HG02884 (cell line): ENCODE results near the gene BPIFB3.

ENCODE experiments used
- ATAC-seq: cut with Tn5 transposase; IDR thresholded peaks from one replicate; pipeline ENCODE4 v1.9.1; 2021; ENCODE audit warnings: mild to moderate bottlenecking, moderate library complexity; ENCODE audit not compliant: unreplicated experiment

Gene BPIFB3

DNA sequence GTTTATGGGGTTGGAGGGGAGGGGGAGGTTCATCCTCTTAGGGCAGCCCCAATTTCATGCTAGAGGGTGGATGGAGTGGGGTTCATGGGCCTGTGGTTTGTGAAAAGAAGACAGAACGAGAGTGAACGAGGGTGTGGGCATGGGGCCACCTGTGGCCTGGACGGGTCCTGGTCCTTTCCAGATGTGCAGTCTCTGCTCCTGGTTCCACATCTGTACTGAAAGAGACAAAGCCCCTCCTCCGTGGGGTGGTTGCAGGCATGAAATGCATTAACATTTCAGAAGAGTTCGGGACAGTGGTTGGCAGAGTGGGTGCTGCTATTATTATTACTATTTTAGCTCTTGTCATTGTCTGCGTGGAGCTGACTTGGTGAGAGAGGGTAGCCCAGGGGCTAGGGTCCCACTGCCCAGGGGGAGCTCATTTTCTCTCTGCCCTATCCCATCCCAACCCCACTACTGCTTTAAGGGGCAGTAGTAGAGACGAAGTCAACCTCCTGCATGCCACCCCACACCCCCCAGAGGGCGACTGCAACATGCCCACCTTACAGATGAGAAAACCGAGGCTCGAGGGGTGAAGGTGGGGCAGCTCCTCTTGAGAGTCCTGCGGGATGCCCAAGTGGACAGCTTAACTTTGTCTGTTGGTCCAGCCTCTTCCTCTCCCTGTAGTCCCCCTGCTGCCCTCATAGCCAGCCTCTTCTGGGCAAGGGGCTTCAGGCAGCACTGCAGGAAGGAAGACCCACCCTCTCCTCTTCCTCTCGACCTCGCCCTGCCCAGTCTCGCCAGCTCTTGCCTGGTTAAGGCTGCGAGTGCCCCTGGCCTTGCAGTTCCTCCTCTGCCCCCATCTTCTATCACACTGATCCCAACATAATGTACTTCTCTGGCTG is 37.8 kb upstream of the BPIFB3 start:
- no peak for ATAC-seq

GRCh38 chr20:33016581-33017109 is 37.1 kb upstream of the BPIFB3 start:
- ATAC-seq: no peak

DNA sequence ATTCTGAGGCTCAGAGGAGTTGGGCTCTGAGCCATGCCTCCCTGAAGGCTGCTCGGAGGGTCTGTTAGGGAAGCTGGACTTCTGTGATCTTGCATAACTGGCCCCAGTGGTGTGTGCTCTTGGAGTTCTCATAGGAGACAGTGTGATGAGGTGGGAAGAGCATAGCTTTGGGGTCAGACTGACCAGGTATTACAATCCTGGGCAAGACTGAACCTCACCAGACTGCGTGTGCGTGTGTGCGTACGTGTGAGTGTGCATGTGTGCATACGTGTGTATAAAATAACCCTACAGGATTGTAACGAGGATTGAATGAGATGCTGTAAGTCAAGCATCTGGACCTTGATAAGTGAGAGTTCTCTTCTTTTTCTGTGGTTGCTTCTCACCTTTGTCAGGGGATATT is 36.2 kb upstream of the BPIFB3 start:
- ATAC-seq: no peak

GRCh38 chr20:33018169-33018931 is 35.4 kb upstream of the BPIFB3 start:
- no peak for ATAC-seq

DNA sequence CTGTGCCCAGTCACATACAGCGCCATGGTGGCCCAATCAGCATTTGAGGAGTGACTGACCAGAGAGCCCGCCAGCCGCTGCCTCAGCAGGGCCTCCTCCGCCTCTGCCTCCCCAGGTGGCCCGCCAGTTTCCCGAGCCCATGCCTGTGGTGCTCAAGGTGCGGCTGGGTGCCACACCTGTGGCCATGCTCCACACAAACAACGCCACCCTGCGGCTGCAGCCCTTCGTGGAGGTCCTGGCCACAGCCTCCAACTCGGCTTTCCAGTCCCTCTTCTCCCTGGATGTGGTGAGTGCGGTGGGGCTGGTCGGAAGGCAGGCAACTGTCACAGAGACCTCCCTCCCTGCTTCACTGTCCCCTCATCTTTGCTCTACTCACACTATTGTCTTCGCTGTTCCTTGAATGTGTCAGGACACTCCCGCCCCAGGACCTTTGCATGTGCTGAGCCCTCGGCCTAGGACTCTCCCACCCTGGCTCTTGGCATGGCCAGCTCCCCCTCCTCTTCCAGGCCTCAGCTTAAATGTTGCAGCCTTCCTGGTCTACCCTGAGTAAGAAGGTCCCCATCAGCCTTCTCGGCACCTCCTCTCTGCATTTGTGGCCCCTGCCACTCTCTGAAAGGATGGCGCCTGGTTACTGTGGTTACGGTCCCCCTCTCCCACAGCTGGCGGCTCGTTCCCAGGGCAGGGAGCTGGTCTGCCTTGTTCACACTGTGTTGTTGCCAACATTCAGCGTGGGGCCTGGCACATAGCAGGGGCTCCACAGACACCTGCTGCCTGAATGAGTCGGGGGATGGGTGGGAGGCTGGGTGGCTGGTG is 34.0 kb upstream of the BPIFB3 start:
- no peak for ATAC-seq

- ATAC-seq: no peak
Measured at GRCh38 chr20:33020278-33021161, 33.2 kb upstream of the BPIFB3 start.

- no peak for ATAC-seq
Measured at GRCh38 chr20:33021879-33022278, 31.8 kb upstream of the BPIFB3 start.

- ATAC-seq: no peak
Measured at GRCh38 chr20:33022289-33022688, 31.4 kb upstream of the BPIFB3 start.

- ATAC-seq: no peak
Measured at GRCh38 chr20:33022694-33023438, 30.8 kb upstream of the BPIFB3 start.

- no peak for ATAC-seq
Measured at GRCh38 chr20:33023439-33024242, 30.1 kb upstream of the BPIFB3 start.

- no peak for ATAC-seq
Measured at GRCh38 chr20:33024243-33024560, 29.5 kb upstream of the BPIFB3 start.

DNA sequence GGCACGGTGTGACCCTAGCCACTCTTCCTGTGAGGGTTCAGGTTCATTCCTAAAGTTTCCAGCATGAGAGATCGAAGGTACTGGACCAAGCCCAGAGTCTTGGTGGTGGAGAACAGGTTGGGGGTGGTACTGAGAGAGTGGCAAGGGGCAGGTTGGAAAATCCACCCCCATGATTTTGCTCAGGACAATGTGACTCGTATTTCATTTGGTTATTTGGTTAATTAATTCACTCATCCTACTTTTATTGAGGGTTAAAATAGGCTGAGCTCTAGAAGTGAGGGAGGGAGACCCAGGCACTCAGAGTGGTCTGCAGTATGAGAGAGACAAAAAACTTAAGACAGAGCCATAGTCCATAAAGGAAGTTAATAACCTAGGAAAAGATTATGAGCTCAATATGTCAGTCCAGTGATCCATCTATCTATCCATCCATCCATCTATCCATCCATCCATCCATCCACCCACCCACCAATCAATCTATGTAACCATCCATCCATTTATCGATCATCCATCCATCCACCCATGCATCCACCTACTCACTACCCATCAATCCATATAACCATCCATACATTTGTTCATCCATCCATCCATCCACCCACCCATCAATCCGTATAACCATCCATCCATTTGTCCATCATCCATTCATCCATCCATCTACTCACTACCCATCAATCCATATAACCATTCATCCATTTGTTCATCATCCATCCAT is 28.9 kb upstream of the BPIFB3 start:
- no peak for ATAC-seq

- no peak for ATAC-seq
Measured at GRCh38 chr20:33025318-33025876, 28.3 kb upstream of the BPIFB3 start.

DNA sequence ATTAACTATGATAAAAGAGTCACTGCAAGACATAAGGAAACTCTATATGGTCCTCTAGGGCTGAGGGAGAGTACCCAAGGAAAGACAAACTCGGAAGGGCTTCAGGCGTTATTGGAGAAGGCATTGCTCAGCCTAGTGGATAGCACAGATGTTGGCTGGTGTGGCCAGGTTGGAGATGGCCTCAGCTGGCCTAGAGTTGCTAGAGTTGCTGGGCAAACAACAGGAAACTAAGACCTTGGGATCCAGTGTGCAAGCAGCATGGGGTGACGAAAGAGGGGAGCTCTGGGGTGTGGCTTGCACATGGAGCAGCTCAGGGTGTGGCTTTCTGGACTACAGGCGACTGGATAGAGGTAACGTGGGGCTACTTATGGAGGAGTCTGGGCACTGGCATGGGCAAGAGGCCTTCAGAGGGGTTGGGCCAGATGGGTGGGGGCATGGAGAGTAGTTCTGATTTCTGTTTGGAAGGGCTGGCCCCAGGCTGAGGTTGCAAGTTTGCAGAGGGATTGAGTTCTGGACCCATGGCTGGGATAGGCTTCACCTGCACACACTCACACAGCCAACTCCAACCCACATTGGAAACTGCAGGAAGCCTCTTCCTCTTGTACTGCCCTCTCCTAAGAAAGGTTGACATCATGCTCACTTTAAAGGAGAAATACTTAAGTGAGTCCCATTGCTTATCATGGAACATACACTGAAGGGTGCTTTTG is 27.5 kb upstream of the BPIFB3 start:
- ATAC-seq: no peak

DNA sequence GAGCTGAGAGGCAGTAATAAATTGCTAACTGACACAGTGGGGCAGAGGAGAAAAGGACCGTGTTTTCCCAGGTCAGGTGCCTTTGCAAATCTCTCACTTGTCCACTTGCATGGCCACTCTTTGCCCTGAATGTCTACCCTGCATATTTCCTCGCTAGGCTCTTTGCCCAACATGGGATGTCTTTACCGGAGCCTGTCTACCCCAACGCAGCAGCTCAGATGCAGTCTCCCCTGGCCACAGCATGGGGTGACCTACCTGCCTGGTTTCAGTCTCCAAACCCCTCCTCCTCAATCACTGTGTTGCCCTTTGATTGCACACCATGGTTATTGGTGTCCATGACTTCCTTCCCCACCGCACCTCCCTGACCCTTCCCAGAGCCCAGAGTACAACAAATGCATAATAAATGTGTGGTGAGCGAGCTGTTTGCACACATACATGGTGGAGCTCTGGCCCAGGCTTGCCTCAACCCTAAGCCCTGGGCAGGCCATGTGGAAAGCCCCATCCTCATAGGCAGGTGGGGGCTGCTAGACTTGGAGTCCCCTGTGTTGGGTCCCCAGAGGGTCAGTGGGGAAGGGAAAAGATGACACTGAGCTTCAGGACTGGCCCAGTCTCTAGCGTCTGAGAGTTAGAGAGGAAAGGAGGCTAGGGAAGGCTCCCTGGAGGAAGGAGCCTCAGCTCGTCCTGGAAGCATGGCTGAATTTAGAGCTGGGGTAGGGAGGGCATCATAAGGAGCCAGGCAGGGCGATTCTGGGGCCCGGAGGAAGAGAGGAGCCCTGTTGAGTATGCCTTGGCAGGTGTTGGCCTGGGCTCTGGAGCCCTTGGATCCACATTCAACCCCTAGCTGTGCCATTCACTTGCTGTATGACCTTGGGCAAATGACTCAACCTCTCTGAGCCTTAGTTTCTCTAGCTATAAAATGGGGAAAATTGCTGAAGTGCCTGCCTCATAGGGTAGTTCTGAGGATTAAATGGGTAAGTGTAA is 26.6 kb upstream of the BPIFB3 start:
- ATAC-seq: no peak
